HepG2 (cell line): ENCODE measurements around the gene DPM2. TPM values are rescaled to one million over a fixed set of nuclear protein-coding genes. Genes with fewer than 3 reads are reported as not detected.
A peak's percentile ranks its signal among the peaks of the same experiment; 100 is the strongest.

ENCODE experiments used
- ETV5 ChIP-seq: IDR thresholded peaks from 2 replicates; pipeline ENCODE4 v1.6.1; 2018; ENCODE audit warnings: missing biosample characterization, missing genetic modification reagents, inconsistent platforms, borderline replicate concordance
- FLYWCH1 ChIP-seq: sonication (generic); formaldehyde crosslinking; IDR thresholded peaks from 2 replicates; pipeline ENCODE4 v1.8.1; 2023; ENCODE audit warnings: mild to moderate bottlenecking, missing genetic modification reagents
- HNRNPH1 ChIP-seq: fragments of 200-400 bp; formaldehyde crosslinking; optimal IDR thresholded peaks from 2 replicates; pipeline ENCODE3; 2017; ENCODE audit warnings: mild to moderate bottlenecking, low read depth, low read length
- MIER2 ChIP-seq: IDR thresholded peaks from 2 replicates; pipeline ENCODE4 v1.6.1; 2016; ENCODE audit warnings: missing biosample characterization, missing genetic modification reagents
- MTA3 ChIP-seq: sonication (generic); formaldehyde crosslinking; IDR thresholded peaks from 2 replicates; pipeline ENCODE4 v1.4.0; 2020; ENCODE audit warnings: missing genetic modification reagents
- NONO ChIP-seq, 2 experiments: fragments of 450-650 bp in 1 of 2; sonication (generic) in 1 of 2; formaldehyde crosslinking in 1 of 2; IDR thresholded peaks in 1 of 2; conservative IDR thresholded peaks in 1 of 2; 2 replicates each; pipeline versions ENCODE4 v1.6.1 to v1.8.0; 2017 to 2022; ENCODE audit warnings: mild to moderate bottlenecking in 1 of 2, missing genetic modification reagents in 1 of 2, moderate library complexity in 1 of 2
- NR2C2 ChIP-seq: sonication (generic); formaldehyde crosslinking; IDR thresholded peaks from 2 replicates; pipeline ENCODE4 v1.4.0; 2020; ENCODE audit warnings: missing genetic modification reagents, mild to moderate bottlenecking, moderate library complexity, borderline replicate concordance
- RXRA ChIP-seq: sonication (generic); formaldehyde crosslinking; IDR thresholded peaks from 2 replicates; pipeline ENCODE4 v1.5.1; 2020; ENCODE audit warnings: missing genetic modification reagents
- SKI ChIP-seq: fragments of 450-650 bp; IDR thresholded peaks from one replicate; pipeline ENCODE4 v1.6.1; 2018; ENCODE audit warnings: mild to moderate bottlenecking; ENCODE audit not compliant: partially characterized antibody
- SOX5 ChIP-seq: IDR thresholded peaks from 2 replicates; pipeline ENCODE4 v1.6.1; 2016; ENCODE audit warnings: borderline replicate concordance
- SP1 ChIP-seq, 2 experiments: fragments of 450-650 bp in 1 of 2; sonication (generic) in 1 of 2; formaldehyde crosslinking in 1 of 2; IDR thresholded peaks; 2 replicates each; pipeline versions ENCODE4 v1.4.0 to v1.6.1; 2016 to 2020; ENCODE audit warnings: missing genetic modification reagents in 1 of 2
- SP140L ChIP-seq: sonication (generic); formaldehyde crosslinking; IDR thresholded peaks from 2 replicates; pipeline ENCODE4 v1.4.0; 2020; ENCODE audit warnings: missing genetic modification reagents, borderline replicate concordance
- STAT5B ChIP-seq: sonication (generic); formaldehyde crosslinking; IDR thresholded peaks from 2 replicates; pipeline ENCODE4 v1.4.0; 2020; ENCODE audit warnings: missing genetic modification reagents
- TGIF2 ChIP-seq: IDR thresholded peaks from 2 replicates; pipeline ENCODE4 v1.6.1; 2016; ENCODE audit warnings: control low read depth, missing compliant biosample characterization
- ZNF207 ChIP-seq: fragments of 450-650 bp; IDR thresholded peaks from 2 replicates; pipeline ENCODE4 v1.6.1; 2016; ENCODE audit warnings: antibody characterized with exemption, borderline replicate concordance
- ZNF260 ChIP-seq: sonication (generic); formaldehyde crosslinking; IDR thresholded peaks from 2 replicates; pipeline ENCODE4 v1.4.0; 2020; ENCODE audit warnings: missing genetic modification reagents, low read depth, mild to moderate bottlenecking, borderline replicate concordance
- ZNF549 ChIP-seq: sonication (generic); formaldehyde crosslinking; IDR thresholded peaks from 2 replicates; pipeline ENCODE4 v1.5.0; 2020; ENCODE audit warnings: missing genetic modification reagents
- ZNF550 ChIP-seq: sonication (generic); formaldehyde crosslinking; IDR thresholded peaks from 2 replicates; pipeline ENCODE4 v1.4.0; 2020; ENCODE audit warnings: mild to moderate bottlenecking, missing genetic modification reagents, borderline replicate concordance
- ZNF563 ChIP-seq: sonication (generic); formaldehyde crosslinking; IDR thresholded peaks from 2 replicates; pipeline ENCODE4 v1.8.0; 2022; ENCODE audit warnings: mild to moderate bottlenecking, moderate library complexity, missing genetic modification reagents
- ZNF879 ChIP-seq: sonication (generic); formaldehyde crosslinking; IDR thresholded peaks from 2 replicates; pipeline ENCODE4 v1.8.1; 2023; ENCODE audit warnings: missing genetic modification reagents
- ZSCAN25 ChIP-seq: sonication (generic); formaldehyde crosslinking; IDR thresholded peaks from 2 replicates; pipeline ENCODE4 v1.8.0; 2022; ENCODE audit warnings: mild to moderate bottlenecking, missing genetic modification reagents
- polyA plus RNA-seq, 8 experiments: library from polyadenylated mRNA; depleted of rRNA in 3 of 8; stranded (reverse) in 7 of 8; unstranded in 1 of 8; fragments of >200 nt; fragmentation: Illumina TruSeq in 4 of 8; extraction: Trizol in 4 of 8; gene quantifications; 2 replicates each; pipeline versions ENCODE4 v1.2.1 to v1.2.3, GENCODE V29; 2011 to 2016; ENCODE audit warnings: low read depth in 4 of 8, missing spikeins in 1 of 8, mixed read lengths in 1 of 8; ENCODE audit not compliant: insufficient read depth in 1 of 8
- total RNA-seq, 5 experiments: library from RNA; depleted of rRNA; stranded (reverse); fragments of >200 nt; fragmentation: Illumina TruSeq; extraction: Trizol; gene quantifications; 2 replicates each; pipeline ENCODE4 v1.2.3, GENCODE V29; 2016; ENCODE audit warnings: low read depth in 1 of 5
- TF ChIP-seq, protein P1 (sequence below): sonication (generic); formaldehyde crosslinking; IDR thresholded peaks from 2 replicates; pipeline ENCODE4 v1.8.1; 2023; ENCODE audit warnings: mild to moderate bottlenecking, missing genetic modification reagents
- TF ChIP-seq, protein P2 (sequence below): sonication (generic); formaldehyde crosslinking; IDR thresholded peaks from 2 replicates; pipeline ENCODE4 v1.5.1; 2020; ENCODE audit warnings: mild to moderate bottlenecking, missing genetic modification reagents
- TF ChIP-seq, protein P3 (sequence below): IDR thresholded peaks from 2 replicates; pipeline ENCODE4 v1.6.1; 2016; ENCODE audit warnings: mild to moderate bottlenecking

The DPM2 gene
- total and polyA plus RNA-seq, 2 of the 13 experiments (the other 11 are each of a cell fraction or from before 2014, with no cell fraction given): 24.8 to 35.3 TPM

DNA sequence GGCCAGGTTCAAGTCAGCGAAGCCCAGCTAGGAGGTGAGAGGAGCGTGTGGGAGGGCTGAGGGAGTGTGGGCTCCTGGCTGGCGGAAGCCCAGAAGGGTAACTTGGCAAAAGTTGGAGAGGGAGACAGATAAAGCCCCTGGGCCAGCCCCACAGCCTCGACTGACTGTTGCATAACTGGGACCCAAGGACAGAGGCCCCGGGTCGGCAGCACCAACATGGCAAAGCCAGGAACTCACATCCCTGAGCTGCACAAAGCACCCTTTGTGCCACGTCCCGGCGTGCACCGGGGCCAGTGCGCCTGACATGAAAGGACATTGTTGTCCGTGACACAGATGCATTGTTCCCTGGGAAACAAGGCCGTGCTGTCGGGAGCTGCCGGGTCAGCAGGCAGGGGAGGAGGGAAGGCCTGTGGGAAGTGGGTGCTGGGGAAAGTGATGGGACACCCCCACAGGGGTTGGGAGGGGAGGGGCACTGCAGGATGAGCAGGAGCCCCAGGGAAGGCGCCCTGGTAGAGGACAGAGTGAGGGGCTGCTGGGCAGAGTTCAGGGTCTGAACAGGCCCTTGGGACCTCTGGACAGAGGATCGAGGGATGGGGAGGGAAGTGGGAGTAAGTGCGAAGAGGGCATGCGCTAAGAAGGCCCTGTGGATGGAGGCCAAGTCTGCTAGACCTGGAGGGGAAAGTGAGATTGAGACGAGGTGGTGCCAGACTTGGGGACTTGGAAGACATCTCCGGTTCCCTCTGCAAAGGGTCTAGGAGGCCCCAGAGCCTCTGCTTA, 13.0 kb upstream of the DPM2 start (continued):
- TF ChIP-seq NONO (IDR thresholded peaks at IDR 0.05) (no peak), NONO (CRISPR knock-in tag; conservative IDR thresholded peaks at IDR 0.05) (peak; percentile 98), HNRNPH1 (no peak), NR2C2 (CRISPR knock-in tag) (peak; percentile 90), TGIF2 (CRISPR knock-in tag) (peak; percentile 89; the same call in 1 of the 2 replicates), ETV5 (CRISPR knock-in tag) (peak; percentile 70; the same call in 1 of the 2 replicates), RXRA (CRISPR knock-in tag) (peak; percentile 95), SKI (peak; percentile 77), STAT5B (CRISPR knock-in tag) (no peak), MIER2 (peak; percentile 46; the same call in 1 of the 2 replicates), SOX5 (peak; percentile 100), SP1 (IDR thresholded peaks at IDR 0.05) (no peak), SP1 (CRISPR knock-in tag; IDR thresholded peaks at IDR 0.05) (0 out of 2 replicates have a peak, but pooled peaks have one; percentile 41), ZNF549 (CRISPR knock-in tag) (no peak), ZSCAN25 (CRISPR knock-in tag) (peak; percentile 76), ZNF879 (CRISPR knock-in tag) (no peak), ZNF260 (no peak), ZNF563 (CRISPR knock-in tag) (peak; percentile 78; the same call in 1 of the 2 replicates), MTA3 (no peak), ZNF550 (CRISPR knock-in tag) (no peak), FLYWCH1 (peak; percentile 45; the same call in 1 of the 2 replicates), SP140L (CRISPR knock-in tag) (no peak), ZNF207 (no peak)
- TF ChIP-seq, protein P1, sequence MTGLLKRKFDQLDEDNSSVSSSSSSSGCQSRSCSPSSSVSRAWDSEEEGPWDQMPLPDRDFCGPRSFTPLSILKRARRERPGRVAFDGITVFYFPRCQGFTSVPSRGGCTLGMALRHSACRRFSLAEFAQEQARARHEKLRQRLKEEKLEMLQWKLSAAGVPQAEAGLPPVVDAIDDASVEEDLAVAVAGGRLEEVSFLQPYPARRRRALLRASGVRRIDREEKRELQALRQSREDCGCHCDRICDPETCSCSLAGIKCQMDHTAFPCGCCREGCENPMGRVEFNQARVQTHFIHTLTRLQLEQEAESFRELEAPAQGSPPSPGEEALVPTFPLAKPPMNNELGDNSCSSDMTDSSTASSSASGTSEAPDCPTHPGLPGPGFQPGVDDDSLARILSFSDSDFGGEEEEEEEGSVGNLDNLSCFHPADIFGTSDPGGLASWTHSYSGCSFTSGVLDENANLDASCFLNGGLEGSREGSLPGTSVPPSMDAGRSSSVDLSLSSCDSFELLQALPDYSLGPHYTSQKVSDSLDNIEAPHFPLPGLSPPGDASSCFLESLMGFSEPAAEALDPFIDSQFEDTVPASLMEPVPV (CRISPR knock-in tag): no peak; the same call in 1 of the 2 replicates
- TF ChIP-seq, protein P2, sequence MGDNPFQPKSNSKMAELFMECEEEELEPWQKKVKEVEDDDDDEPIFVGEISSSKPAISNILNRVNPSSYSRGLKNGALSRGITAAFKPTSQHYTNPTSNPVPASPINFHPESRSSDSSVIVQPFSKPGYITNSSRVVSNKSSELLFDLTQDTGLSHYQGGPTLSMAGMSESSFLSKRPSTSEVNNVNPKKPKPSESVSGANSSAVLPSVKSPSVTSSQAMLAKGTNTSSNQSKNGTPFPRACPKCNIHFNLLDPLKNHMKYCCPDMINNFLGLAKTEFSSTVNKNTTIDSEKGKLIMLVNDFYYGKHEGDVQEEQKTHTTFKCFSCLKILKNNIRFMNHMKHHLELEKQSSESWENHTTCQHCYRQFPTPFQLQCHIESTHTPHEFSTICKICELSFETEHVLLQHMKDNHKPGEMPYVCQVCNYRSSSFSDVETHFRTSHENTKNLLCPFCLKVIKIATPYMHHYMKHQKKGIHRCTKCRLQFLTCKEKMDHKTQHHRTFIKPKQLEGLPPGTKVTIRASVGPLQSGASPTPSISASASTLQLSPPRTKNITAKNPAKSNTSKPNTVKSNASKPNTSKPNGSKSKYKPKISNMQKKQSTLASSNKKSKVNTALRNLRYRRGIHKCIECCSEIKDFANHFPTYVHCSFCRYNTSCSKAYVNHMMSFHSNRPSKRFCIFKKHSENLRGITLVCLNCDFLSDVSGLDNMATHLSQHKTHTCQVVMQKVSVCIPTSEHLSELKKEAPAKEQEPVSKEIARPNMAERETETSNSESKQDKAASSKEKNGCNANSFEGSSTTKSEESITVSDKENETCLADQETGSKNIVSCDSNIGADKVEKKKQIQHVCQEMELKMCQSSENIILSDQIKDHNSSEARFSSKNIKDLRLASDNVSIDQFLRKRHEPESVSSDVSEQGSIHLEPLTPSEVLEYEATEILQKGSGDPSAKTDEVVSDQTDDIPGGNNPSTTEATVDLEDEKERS (CRISPR knock-in tag): peak; percentile 79; the same call in 1 of the 2 replicates
- TF ChIP-seq, protein P3, sequence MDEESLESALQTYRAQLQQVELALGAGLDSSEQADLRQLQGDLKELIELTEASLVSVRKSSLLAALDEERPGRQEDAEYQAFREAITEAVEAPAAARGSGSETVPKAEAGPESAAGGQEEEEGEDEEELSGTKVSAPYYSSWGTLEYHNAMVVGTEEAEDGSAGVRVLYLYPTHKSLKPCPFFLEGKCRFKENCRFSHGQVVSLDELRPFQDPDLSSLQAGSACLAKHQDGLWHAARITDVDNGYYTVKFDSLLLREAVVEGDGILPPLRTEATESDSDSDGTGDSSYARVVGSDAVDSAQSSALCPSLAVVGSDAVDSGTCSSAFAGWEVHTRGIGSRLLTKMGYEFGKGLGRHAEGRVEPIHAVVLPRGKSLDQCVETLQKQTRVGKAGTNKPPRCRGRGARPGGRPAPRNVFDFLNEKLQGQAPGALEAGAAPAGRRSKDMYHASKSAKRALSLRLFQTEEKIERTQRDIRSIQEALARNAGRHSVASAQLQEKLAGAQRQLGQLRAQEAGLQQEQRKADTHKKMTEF (CRISPR knock-in tag): peak; percentile 96
